Erythroblast (primary cell): ENCODE measurements around the gene VCPKMT.
"Not testable (repeated sequence)": the region's sequence is repeated elsewhere in the genome, so short reads cannot be mapped to it uniquely, and the experiment has no call there.

Source experiments
- DNase-seq, 2 experiments: peaks; one replicate each; lab custom pipeline; 2025; lab: John Stamatoyannopoulos, UW
- GATA1 ChIP-seq: IDR thresholded peaks from 2 replicates; pipeline ENCODE4 v1.6.1; 2011; ENCODE audit warnings: low read depth, mild to moderate bottlenecking, control low read depth, low read length, moderate library complexity
- POLR2A ChIP-seq: IDR thresholded peaks from 2 replicates; pipeline ENCODE4 v1.6.1; 2011; ENCODE audit warnings: mild to moderate bottlenecking, low read length

The VCPKMT gene

GRCh38 chr14:50085570-50086320, 30.6 kb downstream of the VCPKMT start:
- DNase-seq = no peak
- TF ChIP-seq GATA1 (no peak), POLR2A (no peak)

- no peak for TF ChIP-seq GATA1
- no peak for TF ChIP-seq POLR2A
- DNase-seq = no peak
Measured at GRCh38 chr14:50084666-50085065, 31.7 kb downstream of the VCPKMT start.

- TF ChIP-seq POLR2A = no peak
- no peak for TF ChIP-seq GATA1
- no peak for DNase-seq
Measured at GRCh38 chr14:50083467-50084337, 32.7 kb downstream of the VCPKMT start.

GRCh38 chr14:50082784-50083466, 33.4 kb downstream of the VCPKMT start:
- no peak for DNase-seq
- no peak for TF ChIP-seq GATA1
- no peak for TF ChIP-seq POLR2A

- DNase-seq = no peak
- TF ChIP-seq POLR2A = no peak
Measured at GRCh38 chr14:50082308-50082742, 34.0 kb downstream of the VCPKMT start.

- not testable (repeated sequence) for DNase-seq
Measured at GRCh38 chr14:50079103-50079502, 37.3 kb downstream of the VCPKMT start.

GRCh38 chr14:50073663-50074062, 42.7 kb downstream of the VCPKMT start:
- not testable (repeated sequence) for DNase-seq

GRCh38 chr14:50072395-50072794, 44.0 kb downstream of the VCPKMT start:
- TF ChIP-seq POLR2A (no peak), GATA1 (no peak)
- no peak for DNase-seq

GRCh38 chr14:50070840-50071548, 45.4 kb downstream of the VCPKMT start:
- TF ChIP-seq POLR2A (no peak), GATA1 (no peak)
- no peak for DNase-seq

- no peak for DNase-seq
- no peak for TF ChIP-seq GATA1
- TF ChIP-seq POLR2A = no peak
Measured at GRCh38 chr14:50070230-50070629, 46.1 kb downstream of the VCPKMT start.

- no peak for TF ChIP-seq POLR2A
- TF ChIP-seq GATA1 = no peak
- no peak for DNase-seq
Measured at GRCh38 chr14:50069325-50069724, 47.0 kb downstream of the VCPKMT start.

GRCh38 chr14:50068496-50068895, 47.9 kb downstream of the VCPKMT start:
- TF ChIP-seq GATA1 = no peak
- no peak for DNase-seq

- no peak for TF ChIP-seq GATA1
- no peak for TF ChIP-seq POLR2A
- no peak for DNase-seq
Measured at GRCh38 chr14:50067723-50068495, 48.5 kb downstream of the VCPKMT start.
